H4 (cell line): ENCODE measurements around the gene RAB11FIP4. TPM values are rescaled to one million over a fixed set of nuclear protein-coding genes. Genes with fewer than 3 reads are reported as not detected.

Experiments
- total RNA-seq: library from RNA; depleted of rRNA; stranded (reverse); fragments of >200 nt; shearing (Covaris generic); gene quantifications from 2 replicates; pipeline ENCODE4 v1.2.3, GENCODE V29; 2014; rRNA removed

Gene RAB11FIP4
- total RNA-seq, 1 experiment from 2014 or later: 4.8 TPM

Other genes with a start within 250 kb of the RAB11FIP4 start
- not detected in 2 replicates for gene OMG, start 94.4 kb upstream of the RAB11FIP4 start, total RNA-seq
- gene EVI2B, start 77.6 kb upstream of the RAB11FIP4 start, total RNA-seq: 0.23 and 0.39 TPM in 2 replicates
- gene EVI2A, start 70.1 kb upstream of the RAB11FIP4 start, total RNA-seq: 4.8 and 7.7 TPM in 2 replicates